ENCODE measurements around the gene PCIF1.

Gene PCIF1

GRCh38 chr20:45940469-45940868 is 6.0 kb downstream of the PCIF1 start:
- Histone ChIP-seq H3K4me1 (ENCODE audit: insufficient read depth, poor library complexity, severe bottlenecking) (peaks cover 6% of the 10 kb centered on the region), H3K36me3 (ENCODE audit: low read depth) (peaks cover 85% of the 10 kb centered on the region), H3K27ac (ENCODE audit: poor library complexity, severe bottlenecking) (no peak overlapping the region), H3K9me3 (ENCODE audit: severe bottlenecking) (no peaks in the 10 kb centered on the region), H3K27me3 (ENCODE audit: insufficient read depth, poor library complexity, severe bottlenecking) (no peaks in the 10 kb centered on the region), H3K4me3 (ENCODE audit: severe bottlenecking) (no peak overlapping the region)
- TF ChIP-seq CTCF (IDR thresholded peaks at IDR 0.05; ENCODE audit: poor library complexity, severe bottlenecking) = no peak
- no peak for DNase-seq (ENCODE audit: low spot score)
- ATAC-seq (ENCODE audit: low read depth) = no peak

- Histone ChIP-seq H3K36me3 (ENCODE audit: low read depth) (peaks cover 98% of the 10 kb centered on the region), H3K27ac (ENCODE audit: poor library complexity, severe bottlenecking) (peak overlapping the region; percentile 23), H3K9me3 (ENCODE audit: severe bottlenecking) (no peaks in the 10 kb centered on the region), H3K4me3 (ENCODE audit: severe bottlenecking) (no peak overlapping the region), H3K4me1 (ENCODE audit: insufficient read depth, poor library complexity, severe bottlenecking) (peaks cover 3% of the 10 kb centered on the region), H3K27me3 (ENCODE audit: insufficient read depth, poor library complexity, severe bottlenecking) (no peaks in the 10 kb centered on the region)
- no peak for DNase-seq (ENCODE audit: low spot score)
- no peak for ATAC-seq (ENCODE audit: low read depth)
- TF ChIP-seq CTCF (IDR thresholded peaks at IDR 0.05; ENCODE audit: poor library complexity, severe bottlenecking) = no peak
These were observed 9.1 kb downstream of the PCIF1 start for GRCh38 chr20:45943613-45944012.

- Histone ChIP-seq H3K4me3 (ENCODE audit: severe bottlenecking) (no peak overlapping the region), H3K36me3 (ENCODE audit: low read depth) (peaks cover 98% of the 10 kb centered on the region), H3K4me1 (ENCODE audit: insufficient read depth, poor library complexity, severe bottlenecking) (peaks cover 3% of the 10 kb centered on the region), H3K27ac (ENCODE audit: poor library complexity, severe bottlenecking) (peak overlapping the region; percentile 23), H3K9me3 (ENCODE audit: severe bottlenecking) (no peaks in the 10 kb centered on the region), H3K27me3 (ENCODE audit: insufficient read depth, poor library complexity, severe bottlenecking) (no peaks in the 10 kb centered on the region)
- no peak for DNase-seq (ENCODE audit: low spot score)
- no peak for TF ChIP-seq CTCF (IDR thresholded peaks at IDR 0.05; ENCODE audit: poor library complexity, severe bottlenecking)
- peak; percentile 33 for ATAC-seq (ENCODE audit: low read depth)
These were observed 9.9 kb downstream of the PCIF1 start for GRCh38 chr20:45944151-45944964.

- TF ChIP-seq CTCF (IDR thresholded peaks at IDR 0.05; ENCODE audit: poor library complexity, severe bottlenecking) = no peak
- no peak for DNase-seq (ENCODE audit: low spot score)
- Histone ChIP-seq H3K4me1 (ENCODE audit: insufficient read depth, poor library complexity, severe bottlenecking) (peaks cover 3% of the 10 kb centered on the region), H3K4me3 (ENCODE audit: severe bottlenecking) (no peak overlapping the region), H3K36me3 (ENCODE audit: low read depth) (peaks cover 98% of the 10 kb centered on the region), H3K9me3 (ENCODE audit: severe bottlenecking) (no peaks in the 10 kb centered on the region), H3K27ac (ENCODE audit: poor library complexity, severe bottlenecking) (peak overlapping the region; percentile 23), H3K27me3 (ENCODE audit: insufficient read depth, poor library complexity, severe bottlenecking) (no peaks in the 10 kb centered on the region)
- no peak for ATAC-seq (ENCODE audit: low read depth)
These were observed 10.6 kb downstream of the PCIF1 start for GRCh38 chr20:45944965-45945677.
